ENCODE measurements around the gene NTHL1. TPM values are rescaled to one million over a fixed set of nuclear protein-coding genes. Genes with fewer than 3 reads are reported as not detected.

Gene NTHL1
- total RNA-seq, 4 donors from 2014 or later = 3.5 to 13.6 (median 6.4) TPM

GRCh38 chr16:2028146-2028545 is 19.5 kb downstream of the NTHL1 start:
- intact Hi-C loops (cut with DNase I; ENCODE audit: low total_unique reads) (no loop called here), in situ Hi-C loops (cut with MboI; ENCODE audit: low sequenced_read_pairs in 4 of 4) (no loop called here)
- no peaks in the 10 kb centered on the region for H3K9me3 ChIP-seq
- TF ChIP-seq POLR2A (IDR thresholded peaks at IDR 0.05) (no peak), CTCF (IDR thresholded peaks at IDR 0.05 in 4 of 5, conservative IDR thresholded peaks at IDR 0.05 in 1 of 5) (no peak)
- no peak for DNase-seq
- no peaks in the 10 kb centered on the region for H3K27me3 ChIP-seq
- H3K27ac ChIP-seq = peak overlapping the region in 3 of 4 donors; percentile 39 to 68 (median 49)
- H3K4me3 ChIP-seq = peak overlapping the region; percentile 50 to 76 (median 65)
- peaks cover 0 to 18% of the 10 kb centered on the region in 2 donors for H3K4me1 ChIP-seq
- no peaks in the 10 kb centered on the region for H3K36me3 ChIP-seq
- ATAC-seq = no peak

- H3K4me1 ChIP-seq = peaks cover 0 to 14% of the 10 kb centered on the region in 2 donors
- intact Hi-C loops (cut with DNase I; ENCODE audit: low total_unique reads) = no loop called here
- H3K9me3 ChIP-seq = no peaks in the 10 kb centered on the region
- H3K27ac ChIP-seq = peak overlapping the region in 3 of 4 donors; percentile 68 to 76 (median 72)
- DNase-seq (no peak), ATAC-seq (no peak)
- TF ChIP-seq POLR2A (IDR thresholded peaks at IDR 0.05) (no peak), CTCF (IDR thresholded peaks at IDR 0.05 in 4 of 5, conservative IDR thresholded peaks at IDR 0.05 in 1 of 5) (no peak)
- in situ Hi-C loops (cut with MboI; ENCODE audit: low sequenced_read_pairs in 4 of 4) = no loop called here
- peak overlapping the region; percentile 50 to 76 (median 65) for H3K4me3 ChIP-seq
- no peaks in the 10 kb centered on the region for H3K27me3 ChIP-seq
- H3K36me3 ChIP-seq = no peaks in the 10 kb centered on the region
Measured at GRCh38 chr16:2027024-2028010, 20.3 kb downstream of the NTHL1 start.

DNA sequence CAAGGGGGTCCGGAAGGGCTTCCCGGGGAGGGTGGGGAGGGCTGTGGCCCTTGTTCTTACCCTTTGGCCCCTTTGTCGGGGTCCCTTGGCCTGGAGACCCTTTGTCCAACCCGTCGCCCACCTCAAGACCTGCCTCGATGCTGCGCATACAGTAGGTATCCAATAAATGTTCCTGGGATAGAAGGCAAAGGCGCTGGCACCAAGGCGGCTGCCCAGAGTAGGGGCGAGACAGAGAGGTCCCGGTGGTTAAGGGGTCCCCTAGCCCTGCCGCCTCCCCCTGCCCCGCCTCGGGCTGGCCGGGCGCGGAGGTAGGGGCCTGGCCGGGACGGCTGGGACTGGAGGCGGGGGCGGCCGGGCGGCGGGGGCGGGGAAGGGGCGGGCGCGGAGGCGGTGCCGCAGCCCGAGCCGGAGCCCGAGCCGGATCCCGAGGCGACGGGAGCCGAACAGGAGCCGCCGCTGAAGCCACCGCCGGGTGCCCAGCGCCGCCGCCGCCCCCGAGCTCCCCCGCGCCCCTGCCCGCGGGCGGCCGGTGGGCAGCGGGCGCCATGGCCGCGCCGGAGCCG is 21.1 kb downstream of the NTHL1 start, which contains the start of gene NHERF2:
TSS of gene NHERF2 (plus strand) at position 442 of the 563 bp plus-strand sequence. CDS start at position 546, 104 bp downstream.
- no peaks in the 10 kb centered on the region for H3K36me3 ChIP-seq
- H3K4me1 ChIP-seq = peaks cover 0 to 10% of the 10 kb centered on the region in 2 donors
- H3K27ac ChIP-seq = peak within 1 kb of the TSS; percentile 14 to 77 (median 76)
- TF ChIP-seq CTCF (IDR thresholded peaks at IDR 0.05 in 4 of 5, conservative IDR thresholded peaks at IDR 0.05 in 1 of 5) = no peak
- no peak for TF ChIP-seq POLR2A (IDR thresholded peaks at IDR 0.05)
- in situ Hi-C loops (cut with MboI; ENCODE audit: low sequenced_read_pairs in 4 of 4) (no loop called here), intact Hi-C loops (cut with DNase I; ENCODE audit: low total_unique reads) (no loop called here)
- H3K27me3 ChIP-seq = peaks cover 3 to 5% (median 4%) of the 10 kb centered on the region in 3 donors
- DNase-seq (no peak), ATAC-seq (peak; percentile 36 to 42)
- H3K9me3 ChIP-seq = no peaks in the 10 kb centered on the region
- peak within 1 kb of the TSS; percentile 50 to 76 (median 65) for H3K4me3 ChIP-seq

DNA sequence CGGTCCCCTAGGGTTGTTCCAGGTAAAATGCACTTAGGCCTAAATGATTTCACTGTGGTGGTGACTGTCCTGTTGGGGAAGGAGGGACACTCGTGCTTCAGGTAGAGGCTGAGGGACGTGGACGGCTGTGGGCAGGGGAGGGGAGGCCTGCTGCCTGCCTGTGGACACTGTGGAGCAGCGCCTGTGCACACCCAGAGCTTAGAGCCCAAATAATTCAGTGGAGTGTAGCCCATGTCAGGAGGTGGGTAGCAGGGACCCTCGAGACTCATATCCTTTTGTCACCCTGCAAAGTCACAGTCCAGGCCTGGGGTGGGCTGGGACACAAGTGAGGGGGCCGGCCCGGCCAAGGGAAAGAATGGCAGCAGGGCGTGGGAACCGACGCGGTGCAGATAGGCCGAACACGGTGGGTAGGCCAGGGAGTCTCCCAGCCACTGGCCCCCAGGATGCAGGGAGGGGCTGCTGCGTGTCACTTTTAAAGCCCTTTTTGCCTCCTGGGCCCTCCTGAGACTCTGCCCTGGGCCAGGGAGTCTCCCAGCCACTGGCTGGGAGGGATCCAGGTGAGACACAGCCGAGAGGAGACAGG is 21.7 kb downstream of the NTHL1 start:
- no peaks in the 10 kb centered on the region for H3K9me3 ChIP-seq
- H3K27me3 ChIP-seq = peaks cover 9 to 10% (median 9%) of the 10 kb centered on the region in 3 donors
- intact Hi-C loops (cut with DNase I; ENCODE audit: low total_unique reads) (no loop called here), in situ Hi-C loops (cut with MboI; ENCODE audit: low sequenced_read_pairs in 4 of 4) (no loop called here)
- H3K27ac ChIP-seq = peak overlapping the region; percentile 14 to 77 (median 76)
- no peak for TF ChIP-seq CTCF (IDR thresholded peaks at IDR 0.05 in 4 of 5, conservative IDR thresholded peaks at IDR 0.05 in 1 of 5)
- TF ChIP-seq POLR2A (IDR thresholded peaks at IDR 0.05) = no peak
- ATAC-seq = no peak
- peaks cover 0 to 10% of the 10 kb centered on the region in 2 donors for H3K4me1 ChIP-seq
- H3K4me3 ChIP-seq = peak overlapping the region; percentile 34 to 62 (median 58)
- DNase-seq = no peak
- H3K36me3 ChIP-seq = no peaks in the 10 kb centered on the region

Measured in gastrocnemius medialis (tissue), 4 donors.